GM12878 (cell line): ENCODE data around the gene ADAMTS13. TPM values are rescaled to one million over a fixed set of nuclear protein-coding genes. Genes with fewer than 3 reads are reported as not detected.

ENCODE experiments used
- ATAC-seq: fragments of 200-7000 bp; cut with Tn5 transposase; 3 replicates; pipeline ENCODE4 v1.9.1; 2020; ENCODE audit warnings: mild to moderate bottlenecking, moderate library complexity
- BruUV-seq: library from RNA; stranded (reverse); fragments of 400-500 nt; replicated peaks from 2 replicates; lab custom pipeline; 2021; lab: Mats Ljungman, UMichigan
- CTCF ChIA-PET: fragments of 300-600 bp; sonication (Branson Sonifier 250); formaldehyde crosslinking; extraction: SDS; loops from one replicate; lab custom pipeline; 2021; ENCODE audit warnings: inconsistent platforms; lab: Yijun Ruan, JAX
- POLR2A ChIA-PET: fragments of 350-600 bp; formaldehyde crosslinking; extraction: SDS; loops from one replicate; lab custom pipeline; 2021; ENCODE audit warnings: inconsistent platforms; lab: Charles Lee
- RAD21 ChIA-PET: fragments of 300-600 bp; sonication (Branson Sonifier 250); formaldehyde crosslinking; loops from one replicate; lab custom pipeline; 2023; ENCODE audit warnings: antibody characterized with exemption; ENCODE audit not compliant: unreplicated experiment; lab: Charles Lee
- SMC1A ChIA-PET: fragments of 300-600 bp; sonication (Branson Sonifier 250); formaldehyde crosslinking; loops from one replicate; lab custom pipeline; 2023; ENCODE audit not compliant: unreplicated experiment, uncharacterized antibody; lab: Charles Lee
- DNase-seq: peaks from one replicate; pipeline ENCODE4 v3.0.0-alpha.2; 2011; ENCODE audit warnings: low read depth, low spot score
- FAIRE-seq: peaks from 3 replicates; lab custom pipeline; 2011; peaks lifted over from hg19 to GRCh38; lab: Jason Lieb, UNC
- H2AFZ ChIP-seq: 2 replicates; pipeline ENCODE4 v1.6.0; 2011; ENCODE audit warnings: low read depth, low read length, control low read depth; ENCODE audit not compliant: control insufficient read depth
- H3K27ac ChIP-seq: 2 replicates; pipeline ENCODE4 v1.5.1; 2011; ENCODE audit warnings: control low read depth; ENCODE audit not compliant: control insufficient read depth, insufficient read depth
- H3K27me3 ChIP-seq, 2 experiments: replicated peaks in 1 of 2; 2 replicates each; pipeline versions ENCODE4 v1.6.0 to v1.6.1; 2011; ENCODE audit warnings: low read length in 1 of 2; ENCODE audit not compliant: control insufficient read depth in 2 of 2, insufficient read depth in 2 of 2
- H3K36me3 ChIP-seq, 2 experiments: 2 replicates each; pipeline ENCODE4 v1.5.1; 2011; ENCODE audit warnings: low read length in 1 of 2; ENCODE audit not compliant: control insufficient read depth in 2 of 2, insufficient read depth in 2 of 2
- H3K4me1 ChIP-seq: 2 replicates; pipeline ENCODE4 v1.6.1; 2011; ENCODE audit warnings: mild to moderate bottlenecking, low read length, moderate library complexity, mixed read lengths; ENCODE audit not compliant: control insufficient read depth, insufficient read depth
- H3K4me2 ChIP-seq: 2 replicates; pipeline ENCODE4 v1.6.0; 2011; ENCODE audit warnings: control low read depth; ENCODE audit not compliant: control insufficient read depth, insufficient read depth
- H3K4me3 ChIP-seq: fragments of 200-600 bp; sonication (generic); 2 replicates; pipeline ENCODE4 v1.5.1; 2016
- H3K79me2 ChIP-seq: 2 replicates; pipeline ENCODE4 v1.6.0; 2011; ENCODE audit warnings: low read length; ENCODE audit not compliant: control insufficient read depth, insufficient read depth
- H3K9ac ChIP-seq: 2 replicates; pipeline ENCODE4 v1.8.0; 2011; ENCODE audit warnings: low read length, control low read depth, mixed read lengths; ENCODE audit not compliant: control insufficient read depth, insufficient read depth
- H3K9me3 ChIP-seq: replicated peaks from 3 replicates; pipeline ENCODE4 v1.5.1; 2011; ENCODE audit warnings: mild to moderate bottlenecking, low read length; ENCODE audit not compliant: control insufficient read depth, insufficient read depth
- H4K20me1 ChIP-seq: 2 replicates; pipeline ENCODE4 v1.6.0; 2011; ENCODE audit not compliant: control insufficient read depth, insufficient read depth
- ATF3 ChIP-seq: IDR thresholded peaks from 2 replicates; pipeline ENCODE4 v1.6.1; 2011; ENCODE audit warnings: low read depth, mild to moderate bottlenecking, low read length, moderate library complexity, borderline replicate concordance; ENCODE audit errors: extremely low read depth
- CHD2 ChIP-seq: IDR thresholded peaks from 2 replicates; pipeline ENCODE4 v1.6.1; 2011; ENCODE audit warnings: low read depth, low read length, improper control_type of control experiment, borderline replicate concordance
- LARP7 ChIP-seq: fragments of 450-650 bp; IDR thresholded peaks from 2 replicates; pipeline ENCODE4 v1.6.1; 2017; ENCODE audit warnings: mild to moderate bottlenecking
- NFXL1 ChIP-seq: fragments of 450-650 bp; IDR thresholded peaks from 2 replicates; pipeline ENCODE4 v1.6.1; 2017; ENCODE audit warnings: antibody characterized with exemption, mild to moderate bottlenecking, borderline replicate concordance
- NR2F1 ChIP-seq: fragments of 450-650 bp; conservative IDR thresholded peaks from 2 replicates; pipeline ENCODE4 v1.6.1; 2017; ENCODE audit warnings: mild to moderate bottlenecking
- PAX5 ChIP-seq: IDR thresholded peaks from 2 replicates; pipeline ENCODE4 v1.6.1; 2011; ENCODE audit warnings: low read depth, low read length, borderline replicate concordance
- POU2F2 ChIP-seq: IDR thresholded peaks from 3 replicates; pipeline ENCODE4 v1.6.1; 2011; ENCODE audit warnings: low read depth, mild to moderate bottlenecking, low read length, borderline replicate concordance
- PRDM15 ChIP-seq: fragments of 450-650 bp; formaldehyde crosslinking; IDR thresholded peaks from 2 replicates; pipeline ENCODE4 v1.4.0; 2020; ENCODE audit warnings: mild to moderate bottlenecking, moderate library complexity
- RB1 ChIP-seq: fragments of 450-650 bp; formaldehyde crosslinking; IDR thresholded peaks from 2 replicates; pipeline ENCODE4 v1.6.1; 2017; ENCODE audit warnings: mild to moderate bottlenecking, borderline replicate concordance
- SPI1 ChIP-seq: IDR thresholded peaks from 2 replicates; pipeline ENCODE4 v1.6.1; 2011; ENCODE audit warnings: low read depth, mild to moderate bottlenecking, low read length, moderate library complexity, borderline replicate concordance; ENCODE audit not compliant: insufficient read depth
- ZNF207 ChIP-seq: fragments of 450-650 bp; IDR thresholded peaks from 2 replicates; pipeline ENCODE4 v1.6.1; 2014; ENCODE audit warnings: antibody characterized with exemption, mild to moderate bottlenecking, borderline replicate concordance
- ZNF217 ChIP-seq: fragments of 450-650 bp; IDR thresholded peaks from 2 replicates; pipeline ENCODE4 v1.6.1; 2017; ENCODE audit warnings: antibody characterized with exemption, mild to moderate bottlenecking
- ZNF592 ChIP-seq: fragments of 450-650 bp; IDR thresholded peaks from 2 replicates; pipeline ENCODE4 v1.6.1; 2017; ENCODE audit warnings: mild to moderate bottlenecking, moderate library complexity
- ZNF622 ChIP-seq: fragments of 450-650 bp; IDR thresholded peaks from 2 replicates; pipeline ENCODE4 v1.6.1; 2017; ENCODE audit warnings: mild to moderate bottlenecking, inconsistent platforms
- WGBS: methylation state at CpG from one replicate; pipeline ENCODE4 v1.1.6; 2016; ENCODE audit warnings: low lambda C conversion rate; ENCODE audit not compliant: insufficient replicate concordance, insufficient coverage; ENCODE audit errors: missing lambda C conversion rate; 5-methylcytosine and 5-hydroxymethylcytosine counted together
- in situ Hi-C: fragments of 300-500 bp; cut with MboI; formaldehyde crosslinking; loops from 9 replicates; pipeline ENCODE4 v1.14.3; 2018; ENCODE audit warnings: mixed read lengths
- intact Hi-C: fragments of 100-400 bp; cut with micrococcal nuclease; formaldehyde crosslinking; loops from one replicate; pipeline ENCODE4 v1.14.2; 2022; ENCODE audit not compliant: unreplicated experiment
- polyA plus RNA-seq, 11 experiments: library from polyadenylated mRNA; depleted of rRNA in 4 of 11; unstranded in 6 of 11; stranded (reverse) in 5 of 11; fragments of >200 nt; fragmentation: Nextera tagmentation in 4 of 11; fragmentation: Illumina TruSeq in 1 of 11; extraction: Ambion mirVana in 4 of 11; extraction: Trizol in 1 of 11; gene quantifications; 1 replicate in 1 of 11; 2 replicates in 10 of 11; pipeline versions ENCODE4 v1.2.1 to v1.2.3, GENCODE V29; 2011 to 2016; ENCODE audit warnings: inconsistent platforms in 2 of 11, missing spikeins in 2 of 11, low read depth in 1 of 11
- total RNA-seq, 4 experiments: library from RNA; depleted of rRNA in 3 of 4; stranded (reverse); fragments of >200 nt in 3 of 4; fragmentation: Illumina TruSeq in 1 of 4; extraction: Trizol in 1 of 4; gene quantifications; 2 replicates each; pipeline versions ENCODE4 v1.2.1 to v1.2.3, GENCODE V29; 2013 to 2021
- TF ChIP-seq, protein P1 (sequence below): fragments of 450-650 bp; conservative IDR thresholded peaks from 2 replicates; pipeline ENCODE4 v1.6.1; 2017; ENCODE audit warnings: mild to moderate bottlenecking, moderate library complexity

The ADAMTS13 gene
- total and polyA plus RNA-seq, 10 of the 15 experiments (the other 5 are each of a cell fraction or from before 2014, with no cell fraction given) = 0.08 to 2.4 (median 0.28) TPM

- DNase-seq (no peak), FAIRE-seq (no peak), ATAC-seq (no peak)
- H3K9ac ChIP-seq = no peak overlapping the region
- no TSS peak for BruUV-seq
- H2AFZ ChIP-seq = no peak overlapping the region
- H3K79me2 ChIP-seq = peaks cover 30% of the 10 kb centered on the region
- no peak overlapping the region for H3K27ac ChIP-seq
- RAD21 ChIA-PET = no interaction called here
- peaks cover 9 to 24% of the 10 kb centered on the region in 2 experiments; a peak in 3 of 4 replicates for H3K36me3 ChIP-seq
- no peaks in the 10 kb centered on the region for H3K27me3 ChIP-seq
- CTCF ChIA-PET = no interaction called here
- no peak overlapping the region for H3K4me2 ChIP-seq
- no peaks in the 10 kb centered on the region for H3K9me3 ChIP-seq
- peaks cover 3% of the 10 kb centered on the region; the same call in 1 of the 2 replicates for H4K20me1 ChIP-seq
- intact Hi-C loops (no loop called here), in situ Hi-C loops (no loop called here)
- H3K4me3 ChIP-seq = no peak overlapping the region
- SMC1A ChIA-PET = no interaction called here
- POLR2A ChIA-PET = no interaction called here
- 38% methylated on average over 5 of the region's 5 CpGs for WGBS
- H3K4me1 ChIP-seq = peaks cover 15% of the 10 kb centered on the region
- TF ChIP-seq NR2F1 = no peak
- no peak for TF ChIP-seq LARP7
- no peak for TF ChIP-seq RB1
- TF ChIP-seq, protein P1, sequence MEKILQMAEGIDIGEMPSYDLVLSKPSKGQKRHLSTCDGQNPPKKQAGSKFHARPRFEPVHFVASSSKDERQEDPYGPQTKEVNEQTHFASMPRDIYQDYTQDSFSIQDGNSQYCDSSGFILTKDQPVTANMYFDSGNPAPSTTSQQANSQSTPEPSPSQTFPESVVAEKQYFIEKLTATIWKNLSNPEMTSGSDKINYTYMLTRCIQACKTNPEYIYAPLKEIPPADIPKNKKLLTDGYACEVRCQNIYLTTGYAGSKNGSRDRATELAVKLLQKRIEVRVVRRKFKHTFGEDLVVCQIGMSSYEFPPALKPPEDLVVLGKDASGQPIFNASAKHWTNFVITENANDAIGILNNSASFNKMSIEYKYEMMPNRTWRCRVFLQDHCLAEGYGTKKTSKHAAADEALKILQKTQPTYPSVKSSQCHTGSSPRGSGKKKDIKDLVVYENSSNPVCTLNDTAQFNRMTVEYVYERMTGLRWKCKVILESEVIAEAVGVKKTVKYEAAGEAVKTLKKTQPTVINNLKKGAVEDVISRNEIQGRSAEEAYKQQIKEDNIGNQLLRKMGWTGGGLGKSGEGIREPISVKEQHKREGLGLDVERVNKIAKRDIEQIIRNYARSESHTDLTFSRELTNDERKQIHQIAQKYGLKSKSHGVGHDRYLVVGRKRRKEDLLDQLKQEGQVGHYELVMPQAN = no peak
- TF ChIP-seq ZNF207 = no peak
- TF ChIP-seq ZNF622 = no peak
- TF ChIP-seq ZNF217 = no peak
- no peak for TF ChIP-seq POU2F2
- no peak for TF ChIP-seq PRDM15
- no peak for TF ChIP-seq NFXL1
- TF ChIP-seq ZNF592 = no peak
- TF ChIP-seq PAX5 = no peak
- no peak for TF ChIP-seq ATF3
- no peak for TF ChIP-seq SPI1
- no peak for TF ChIP-seq CHD2
Observed at GRCh38 chr9:133474215-133474614, 52.0 kb downstream of the ADAMTS13 start.
